SU-DHL-6 (cell line): ENCODE measurements around the gene SEMA6A.

Experiments used
- CTCF ChIP-seq: fragments of 200-600 bp; sonication (generic); IDR thresholded peaks from one replicate; pipeline ENCODE4 v1.5.1; 2017; ENCODE audit warnings: antibody characterized with exemption, mild to moderate bottlenecking, low read length, moderate library complexity; ENCODE audit not compliant: insufficient read depth, poor library complexity, severe bottlenecking
- EZH2phosphoT487 ChIP-seq: fragments of 200-600 bp; sonication (generic), shearing (Covaris generic); conservative IDR thresholded peaks from 2 replicates; pipeline ENCODE4 v1.6.1; 2018; ENCODE audit warnings: mild to moderate bottlenecking, antibody characterized with exemption, low read length, moderate library complexity, mixed read lengths

DNA sequence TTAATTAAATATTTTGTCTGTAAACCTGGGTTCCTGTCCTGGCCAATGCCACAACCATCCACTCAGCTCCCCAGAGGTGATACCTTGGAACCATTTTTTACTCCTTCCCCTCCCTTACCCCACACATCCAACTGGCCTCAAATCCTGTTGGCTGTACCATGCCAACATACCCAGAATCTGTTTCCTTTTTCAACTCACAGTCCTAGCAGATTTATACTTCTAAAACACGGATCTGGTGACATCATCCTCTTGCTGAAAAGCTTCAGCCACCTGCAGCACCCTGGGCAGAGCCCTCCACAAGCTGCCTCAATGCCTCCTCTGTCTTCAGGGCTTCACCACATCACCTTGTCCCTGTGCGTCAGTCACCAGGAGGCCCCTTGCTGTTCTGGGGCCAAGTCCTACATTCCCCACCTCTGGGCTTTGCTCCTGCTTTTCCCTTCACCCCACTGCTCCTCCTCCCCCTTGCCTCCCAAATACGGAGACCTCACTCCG is 14.9 kb downstream of the SEMA6A start:
- TF ChIP-seq CTCF (no peak), EZH2phosphoT487 (no peak)
